Smooth muscle cell (in vitro differentiated cells): ENCODE results near the gene TNFAIP8L1. TPM values are rescaled to one million over a fixed set of nuclear protein-coding genes. Genes with fewer than 3 reads are reported as not detected.

Source experiments
- DNase-seq: peaks from one replicate; lab custom pipeline; 2025; ENCODE audit not compliant: unreplicated experiment; lab: John Stamatoyannopoulos, UW
- H2AFZ ChIP-seq: fragments of 200-600 bp; sonication (generic); 2 replicates; pipeline ENCODE4 v1.6.0; 2016; ENCODE audit warnings: antibody characterized with exemption, low read depth, mild to moderate bottlenecking
- H3F3A ChIP-seq: fragments of 200-600 bp; sonication (generic); 2 replicates; pipeline ENCODE4 v1.6.0; 2017; ENCODE audit warnings: antibody characterized with exemption, low read depth
- H3K27ac ChIP-seq: fragments of 200-600 bp; sonication (generic); 2 replicates; pipeline ENCODE4 v1.5.1; 2016; ENCODE audit warnings: low read depth, mild to moderate bottlenecking
- H3K27me3 ChIP-seq: fragments of 200-600 bp; sonication (generic); 2 replicates; pipeline ENCODE4 v1.6.1; 2016; ENCODE audit warnings: low read depth, mild to moderate bottlenecking
- H3K36me3 ChIP-seq: fragments of 200-600 bp; sonication (generic); 2 replicates; pipeline ENCODE4 v1.5.1; 2016; ENCODE audit warnings: low read depth
- H3K4me1 ChIP-seq: fragments of 200-600 bp; sonication (generic); 2 replicates; pipeline ENCODE4 v1.5.1; 2016; ENCODE audit warnings: low read depth
- H3K4me2 ChIP-seq: fragments of 200-600 bp; sonication (generic); 2 replicates; pipeline ENCODE4 v1.6.0; 2016; ENCODE audit warnings: mild to moderate bottlenecking
- H3K4me3 ChIP-seq: fragments of 200-600 bp; sonication (generic); 2 replicates; pipeline ENCODE4 v1.5.1; 2016; ENCODE audit warnings: mild to moderate bottlenecking
- H3K79me2 ChIP-seq: fragments of 200-600 bp; sonication (generic); 2 replicates; pipeline ENCODE4 v1.6.0; 2016; ENCODE audit warnings: low read depth, mild to moderate bottlenecking
- H3K9ac ChIP-seq: fragments of 200-600 bp; sonication (generic); 2 replicates; pipeline ENCODE4 v1.6.0; 2016; ENCODE audit warnings: low read depth
- H3K9me3 ChIP-seq: fragments of 200-600 bp; sonication (generic); replicated peaks from 2 replicates; pipeline ENCODE4 v1.5.1; 2016; ENCODE audit warnings: low read depth
- H4K20me1 ChIP-seq: fragments of 200-600 bp; sonication (generic); 2 replicates; pipeline ENCODE4 v1.6.0; 2016; ENCODE audit warnings: low read depth
- WGBS: methylation state at CpG from one replicate; pipeline ENCODE4 v1.1.7; 2016; ENCODE audit warnings: low lambda C conversion rate; 5-methylcytosine and 5-hydroxymethylcytosine counted together
- polyA plus RNA-seq: library from polyadenylated mRNA; unstranded; fragments of >200 nt; fragmentation: Nextera tagmentation; extraction: Ambion mirVana; gene quantifications from 2 replicates; pipeline ENCODE4 v1.2.1, GENCODE V29; 2016
- total RNA-seq: library from RNA; depleted of rRNA; stranded (reverse); fragments of >200 nt; gene quantifications from 2 replicates; pipeline ENCODE4 v1.2.3, GENCODE V29; 2014
- TF ChIP-seq, protein P1 (sequence below): fragments of 200-600 bp; sonication (generic); IDR thresholded peaks from 2 replicates; pipeline ENCODE4 v1.5.1; 2017; ENCODE audit warnings: borderline replicate concordance, mild to moderate bottlenecking, antibody characterized with exemption; ENCODE audit not compliant: insufficient read depth, poor library complexity, severe bottlenecking

Gene TNFAIP8L1
- total and polyA plus RNA-seq, 2 experiments from 2014 or later: 2.2 to 5.2 TPM

- TF ChIP-seq, protein P1, sequence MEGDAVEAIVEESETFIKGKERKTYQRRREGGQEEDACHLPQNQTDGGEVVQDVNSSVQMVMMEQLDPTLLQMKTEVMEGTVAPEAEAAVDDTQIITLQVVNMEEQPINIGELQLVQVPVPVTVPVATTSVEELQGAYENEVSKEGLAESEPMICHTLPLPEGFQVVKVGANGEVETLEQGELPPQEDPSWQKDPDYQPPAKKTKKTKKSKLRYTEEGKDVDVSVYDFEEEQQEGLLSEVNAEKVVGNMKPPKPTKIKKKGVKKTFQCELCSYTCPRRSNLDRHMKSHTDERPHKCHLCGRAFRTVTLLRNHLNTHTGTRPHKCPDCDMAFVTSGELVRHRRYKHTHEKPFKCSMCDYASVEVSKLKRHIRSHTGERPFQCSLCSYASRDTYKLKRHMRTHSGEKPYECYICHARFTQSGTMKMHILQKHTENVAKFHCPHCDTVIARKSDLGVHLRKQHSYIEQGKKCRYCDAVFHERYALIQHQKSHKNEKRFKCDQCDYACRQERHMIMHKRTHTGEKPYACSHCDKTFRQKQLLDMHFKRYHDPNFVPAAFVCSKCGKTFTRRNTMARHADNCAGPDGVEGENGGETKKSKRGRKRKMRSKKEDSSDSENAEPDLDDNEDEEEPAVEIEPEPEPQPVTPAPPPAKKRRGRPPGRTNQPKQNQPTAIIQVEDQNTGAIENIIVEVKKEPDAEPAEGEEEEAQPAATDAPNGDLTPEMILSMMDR: no peak
- no peak overlapping the region for H2AFZ ChIP-seq
- H3K27ac ChIP-seq: no peak overlapping the region
- H3K9me3 ChIP-seq: no peaks in the 10 kb centered on the region
- H3K4me3 ChIP-seq: no peak overlapping the region
- peaks cover 7% of the 10 kb centered on the region for H3K4me1 ChIP-seq
- 73% methylated on average over 2 of the region's 17 CpGs for WGBS
- peaks cover 6% of the 10 kb centered on the region for H3F3A ChIP-seq
- H3K27me3 ChIP-seq: peaks cover 18% of the 10 kb centered on the region
- no peaks in the 10 kb centered on the region for H4K20me1 ChIP-seq
- no peaks in the 10 kb centered on the region for H3K36me3 ChIP-seq
- DNase-seq: no peak
- no peaks in the 10 kb centered on the region for H3K79me2 ChIP-seq
- no peak overlapping the region for H3K9ac ChIP-seq
- H3K4me2 ChIP-seq: no peak overlapping the region
These were observed 40.6 kb upstream of the TNFAIP8L1 start for GRCh38 chr19:4598712-4599111.

DNA sequence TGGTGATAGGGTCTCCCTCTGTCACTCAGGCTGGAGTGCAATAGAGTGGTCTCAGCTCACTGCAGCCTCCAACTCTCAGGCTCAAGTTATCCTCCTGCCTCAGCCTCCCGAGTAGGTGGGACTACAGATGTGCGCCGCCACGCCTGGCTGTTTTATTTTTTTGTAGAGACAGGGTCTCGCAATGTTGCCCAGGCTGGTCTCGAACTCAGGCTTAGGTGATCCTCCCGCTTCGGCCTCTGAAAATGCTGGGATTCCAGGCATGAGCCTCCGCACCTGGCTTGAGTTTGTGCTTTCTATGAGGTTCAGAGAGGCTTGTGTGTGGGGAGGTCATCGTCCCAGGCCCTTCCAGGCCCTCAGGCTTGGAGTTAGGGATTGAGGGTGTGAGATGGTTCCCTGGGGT lies 39.2 kb upstream of the TNFAIP8L1 start:
- Histone ChIP-seq H3K79me2 (no peaks in the 10 kb centered on the region), H3K27me3 (peaks cover 18% of the 10 kb centered on the region), H3K9me3 (no peaks in the 10 kb centered on the region), H3K36me3 (no peaks in the 10 kb centered on the region), H3K9ac (no peak overlapping the region), H3K27ac (no peak overlapping the region), H3K4me1 (peaks cover 7% of the 10 kb centered on the region), H3K4me3 (no peak overlapping the region), H2AFZ (no peak overlapping the region), H3K4me2 (no peak overlapping the region), H3F3A (no peaks in the 10 kb centered on the region), H4K20me1 (no peaks in the 10 kb centered on the region)
- DNase-seq: no peak
- TF ChIP-seq, protein P1: no peak
- WGBS: 91% methylated on average over 10 of the region's 10 CpGs

DNA sequence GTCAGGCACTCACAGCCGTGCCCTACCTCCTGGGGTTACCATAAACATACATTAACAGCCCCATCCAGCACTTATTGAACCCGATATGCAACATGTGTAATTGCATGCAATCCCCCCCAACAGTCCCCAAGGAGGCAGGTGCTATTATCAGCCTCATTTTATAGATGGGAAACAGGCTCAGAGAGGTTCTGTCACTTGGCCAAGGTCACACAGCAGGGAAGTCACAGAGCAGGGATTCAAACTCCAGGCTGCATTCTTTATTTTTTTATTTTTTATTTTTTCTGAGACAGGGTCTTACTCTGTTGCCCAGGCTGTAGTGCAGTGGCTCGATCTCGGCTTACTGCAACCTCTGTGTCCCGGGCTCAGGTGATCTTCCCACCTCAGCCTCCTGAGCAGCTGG lies 38.4 kb upstream of the TNFAIP8L1 start:
- no peaks in the 10 kb centered on the region for H3K79me2 ChIP-seq
- H3K9ac ChIP-seq: no peak overlapping the region
- TF ChIP-seq, protein P1: no peak
- H3F3A ChIP-seq: no peaks in the 10 kb centered on the region
- peaks cover 18% of the 10 kb centered on the region for H3K27me3 ChIP-seq
- no peaks in the 10 kb centered on the region for H4K20me1 ChIP-seq
- no peak for DNase-seq
- H3K4me1 ChIP-seq: peaks cover 7% of the 10 kb centered on the region
- no peaks in the 10 kb centered on the region for H3K36me3 ChIP-seq
- H2AFZ ChIP-seq: no peak overlapping the region
- H3K27ac ChIP-seq: no peak overlapping the region
- H3K4me2 ChIP-seq: no peak overlapping the region
- 71% methylated on average over 5 of the region's 5 CpGs for WGBS
- H3K9me3 ChIP-seq: no peaks in the 10 kb centered on the region
- H3K4me3 ChIP-seq: no peak overlapping the region

DNA sequence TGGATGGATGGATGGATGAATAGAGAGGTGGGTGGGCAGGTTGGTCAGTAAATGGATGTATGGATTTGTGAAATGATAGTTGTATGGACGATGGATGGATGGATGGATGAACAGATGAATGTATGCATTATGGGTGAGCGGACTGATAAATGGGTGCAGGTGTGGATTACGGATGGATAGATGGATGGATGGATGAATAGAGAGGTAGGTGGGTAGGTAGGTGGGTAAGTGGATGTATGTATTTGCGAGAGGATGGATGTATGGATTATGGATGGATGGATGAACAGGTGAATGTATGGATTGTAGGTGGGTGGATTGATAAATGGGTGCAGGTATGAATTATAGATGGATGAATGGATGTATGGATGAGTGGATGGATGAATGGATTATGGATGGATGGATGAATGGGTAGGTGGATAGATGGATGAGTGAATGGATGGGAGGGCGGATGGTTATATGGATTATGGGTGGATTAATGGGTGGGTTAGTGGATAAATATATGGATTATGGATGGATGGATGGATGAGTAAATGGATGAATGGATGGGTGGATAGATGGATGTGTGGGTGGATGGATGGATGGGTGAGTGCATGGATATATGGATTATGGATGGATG lies 37.0 kb upstream of the TNFAIP8L1 start:
- Histone ChIP-seq H4K20me1 (no peaks in the 10 kb centered on the region), H3K9me3 (no peaks in the 10 kb centered on the region), H3K4me2 (no peak overlapping the region), H3K4me3 (no peak overlapping the region), H2AFZ (no peak overlapping the region), H3K9ac (no peak overlapping the region), H3K27ac (no peak overlapping the region), H3F3A (no peaks in the 10 kb centered on the region), H3K4me1 (peaks cover 7% of the 10 kb centered on the region), H3K36me3 (no peaks in the 10 kb centered on the region), H3K27me3 (peaks cover 14% of the 10 kb centered on the region), H3K79me2 (no peaks in the 10 kb centered on the region)
- TF ChIP-seq, protein P1: no peak
- 88% methylated on average over 5 of the region's 5 CpGs for WGBS
- DNase-seq: no peak
